Suprapubic skin (tissue), 4 donors: ENCODE data around the gene ASB10.

ENCODE experiments used
- POLR2A ChIP-seq, 2 donors: fragments of 450-650 bp; IDR thresholded peaks; one replicate each; pipeline ENCODE4 v1.6.1; 2017; ENCODE audit warnings: antibody characterized with exemption in 2 of 2, mild to moderate bottlenecking in 2 of 2, moderate library complexity in 2 of 2
- POLR2AphosphoS5 ChIP-seq, 3 donors: sonication (generic); formaldehyde crosslinking; IDR thresholded peaks; one replicate each; pipeline ENCODE4 v1.6.1; 2017; ENCODE audit warnings: antibody characterized with exemption in 3 of 3
- TF ChIP-seq, protein P1 (sequence below), 2 donors: fragments of 200-600 bp in 1 of 2; fragments of 450-650 bp in 1 of 2; sonication (generic) in 1 of 2; IDR thresholded peaks; one replicate each; pipeline ENCODE4 v1.5.1; 2016 to 2019; ENCODE audit warnings: antibody characterized with exemption in 2 of 2, mild to moderate bottlenecking in 1 of 2, moderate library complexity in 1 of 2

DNA sequence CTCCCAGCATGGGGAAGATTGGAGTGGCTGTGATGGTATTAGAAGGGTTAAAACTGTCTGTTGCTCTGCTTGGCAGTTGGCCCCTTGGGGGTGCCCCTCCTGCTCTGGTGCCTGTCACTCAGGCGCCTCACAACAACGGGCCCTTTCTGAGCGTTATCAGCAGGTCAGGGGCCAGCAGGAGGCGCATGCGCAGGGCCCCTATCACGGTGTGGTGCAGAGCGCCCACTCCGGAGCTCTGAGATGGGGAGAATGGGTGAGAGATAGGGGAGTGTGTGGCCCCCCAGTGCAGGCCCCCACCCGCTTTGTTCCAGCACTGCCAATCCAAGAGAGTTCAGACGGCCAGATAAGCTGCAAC is 44.4 kb downstream of the ASB10 start:
- TF ChIP-seq, protein P1, sequence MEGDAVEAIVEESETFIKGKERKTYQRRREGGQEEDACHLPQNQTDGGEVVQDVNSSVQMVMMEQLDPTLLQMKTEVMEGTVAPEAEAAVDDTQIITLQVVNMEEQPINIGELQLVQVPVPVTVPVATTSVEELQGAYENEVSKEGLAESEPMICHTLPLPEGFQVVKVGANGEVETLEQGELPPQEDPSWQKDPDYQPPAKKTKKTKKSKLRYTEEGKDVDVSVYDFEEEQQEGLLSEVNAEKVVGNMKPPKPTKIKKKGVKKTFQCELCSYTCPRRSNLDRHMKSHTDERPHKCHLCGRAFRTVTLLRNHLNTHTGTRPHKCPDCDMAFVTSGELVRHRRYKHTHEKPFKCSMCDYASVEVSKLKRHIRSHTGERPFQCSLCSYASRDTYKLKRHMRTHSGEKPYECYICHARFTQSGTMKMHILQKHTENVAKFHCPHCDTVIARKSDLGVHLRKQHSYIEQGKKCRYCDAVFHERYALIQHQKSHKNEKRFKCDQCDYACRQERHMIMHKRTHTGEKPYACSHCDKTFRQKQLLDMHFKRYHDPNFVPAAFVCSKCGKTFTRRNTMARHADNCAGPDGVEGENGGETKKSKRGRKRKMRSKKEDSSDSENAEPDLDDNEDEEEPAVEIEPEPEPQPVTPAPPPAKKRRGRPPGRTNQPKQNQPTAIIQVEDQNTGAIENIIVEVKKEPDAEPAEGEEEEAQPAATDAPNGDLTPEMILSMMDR (IDR thresholded peaks at IDR 0.05), result no peak
- TF ChIP-seq POLR2AphosphoS5 (IDR thresholded peaks at IDR 0.05), result no peak
- no peak for TF ChIP-seq POLR2A (IDR thresholded peaks at IDR 0.05)
